Kidney (tissue), 14 donors: ENCODE measurements around the gene ZCCHC14. TPM values are rescaled to one million over a fixed set of nuclear protein-coding genes. Genes with fewer than 3 reads are reported as not detected.

Experiments used
- DNase-seq, 5 donors: peaks; one replicate each; pipeline ENCODE4 v3.0.0-alpha.2; 2013 to 2020
- FAIRE-seq: peaks from 2 replicates; lab custom pipeline; 2012; peaks lifted over from hg19 to GRCh38; lab: Jason Lieb, UNC
- H3K27ac ChIP-seq, 2 donors: one replicate each; pipeline ENCODE4 v1.7.0; 2013; ENCODE audit warnings: low read depth in 2 of 2, low read length in 2 of 2, inconsistent platforms in 1 of 2
- H3K27me3 ChIP-seq: one replicate; pipeline ENCODE4 v1.7.1; 2013; ENCODE audit warnings: low read length, inconsistent platforms; ENCODE audit not compliant: control insufficient read depth, insufficient read depth
- H3K36me3 ChIP-seq, 3 donors: one replicate each; pipeline versions ENCODE4 v1.7.0 to v1.7.1; 2013; ENCODE audit warnings: low read length in 3 of 3, control low read depth in 1 of 3, inconsistent platforms in 1 of 3; ENCODE audit not compliant: insufficient read depth in 3 of 3, control insufficient read depth in 2 of 3
- H3K4me1 ChIP-seq, 3 donors: one replicate each; pipeline versions ENCODE4 v1.7.0 to v1.7.1; 2013; ENCODE audit warnings: low read length in 3 of 3, inconsistent platforms in 1 of 3, low read depth in 1 of 3; ENCODE audit not compliant: control insufficient read depth in 2 of 3, insufficient read depth in 2 of 3
- H3K4me3 ChIP-seq, 3 donors: one replicate each; pipeline versions ENCODE4 v1.7.0 to v1.8.1; 2013; ENCODE audit warnings: low read length in 3 of 3, control low read depth in 1 of 3, inconsistent platforms in 1 of 3
- H3K9ac ChIP-seq, 3 donors: one replicate each; pipeline versions ENCODE4 v1.7.0 to v1.7.1; 2013; ENCODE audit warnings: low read length in 3 of 3, control low read depth in 1 of 3, inconsistent platforms in 1 of 3
- H3K9me3 ChIP-seq, 3 donors: one replicate each; pipeline versions ENCODE4 v1.7.0 to v1.7.1; 2013; ENCODE audit warnings: low read length in 3 of 3, control low read depth in 1 of 3, inconsistent platforms in 1 of 3; ENCODE audit not compliant: control insufficient read depth in 2 of 3, insufficient read depth in 1 of 3
- CTCF ChIP-seq: IDR thresholded peaks from 3 replicates; pipeline ENCODE4 v1.5.1; 2012; ENCODE audit warnings: mild to moderate bottlenecking, moderate library complexity, borderline replicate concordance; ENCODE audit not compliant: insufficient read depth; ENCODE audit errors: extremely low read depth
- intact Hi-C: fragments of 100-400 bp; cut with DNase I; formaldehyde crosslinking; loops from one replicate; pipeline ENCODE4 v1.11.1; 2022
- polyA plus RNA-seq: library from polyadenylated mRNA; stranded (reverse); fragments of 350-450 nt; fragmentation: Illumina TruSeq; extraction: RNeasy Lipid Tissue Mini Kit (QIAGEN cat#74804); gene quantifications from one replicate; pipeline ENCODE4 v1.2.3, GENCODE V29; 2014; ENCODE audit warnings: low read depth, low replicate concordance; ENCODE audit not compliant: insufficient read depth
- total RNA-seq: library from RNA; stranded (reverse); fragmentation: NEBNext Ultra II Directional; extraction: Animal tissue kit (Norgen Biotek cat#: 25700); gene quantifications from one replicate; pipeline ENCODE4 v1.2.1, GENCODE V29; 2021
- donor health status: control.
- donor health status: control.
- donor health status: control.
- donor health status: control.
- donor health status: control.
- donor health status: DM: yes; HTN: yes; CAD: no.
- donor health status: Normal renal cell carcinoma (clear cell type).

The ZCCHC14 gene
- total and polyA plus RNA-seq, 2 donors from 2014 or later: 6.4 to 32.8 TPM

- no peak for DNase-seq
- FAIRE-seq: no peak
- H3K4me1 ChIP-seq: peaks cover 0 to 5% (median 0%) of the 10 kb centered on the region in 3 donors
- H3K9ac ChIP-seq: no peak overlapping the region
- no peak overlapping the region for H3K4me3 ChIP-seq
- no peaks in the 10 kb centered on the region for H3K36me3 ChIP-seq
- no peak overlapping the region for H3K27ac ChIP-seq
- intact Hi-C loops: no loop called here
- TF ChIP-seq CTCF: no peak
- H3K9me3 ChIP-seq: no peaks in the 10 kb centered on the region
- H3K27me3 ChIP-seq: no peaks in the 10 kb centered on the region
Measured at GRCh38 chr16:87368029-87368770, 124.6 kb downstream of the ZCCHC14 start.

GRCh38 chr16:87367529-87367928, 125.3 kb downstream of the ZCCHC14 start:
- TF ChIP-seq CTCF: no peak
- Histone ChIP-seq H3K9ac (no peak overlapping the region), H3K4me1 (peaks cover 0 to 5% (median 0%) of the 10 kb centered on the region in 3 donors), H3K27ac (no peak overlapping the region), H3K36me3 (no peaks in the 10 kb centered on the region), H3K27me3 (no peaks in the 10 kb centered on the region), H3K4me3 (no peak overlapping the region), H3K9me3 (no peaks in the 10 kb centered on the region)
- no peak for FAIRE-seq
- DNase-seq: no peak
- intact Hi-C loops: no loop called here

- Histone ChIP-seq H3K9me3 (no peaks in the 10 kb centered on the region), H3K4me1 (peaks cover 0 to 5% (median 0%) of the 10 kb centered on the region in 3 donors), H3K27ac (no peak overlapping the region), H3K36me3 (no peaks in the 10 kb centered on the region), H3K27me3 (no peaks in the 10 kb centered on the region), H3K9ac (no peak overlapping the region), H3K4me3 (no peak overlapping the region)
- intact Hi-C loops: no loop called here
- TF ChIP-seq CTCF: no peak
- DNase-seq (no peak), FAIRE-seq (no peak)
Measured at GRCh38 chr16:87366930-87367329, 125.9 kb downstream of the ZCCHC14 start.
